H9 (cell line): Measurements from ENCODE around the gene CCDC69. TPM values are rescaled to one million over a fixed set of nuclear protein-coding genes. Genes with fewer than 3 reads are reported as not detected.

Experiments
- DNase-seq: peaks from one replicate; pipeline ENCODE4 v3.0.0-alpha.2; 2017
- H2AFZ ChIP-seq: one replicate; pipeline ENCODE4 v1.6.1; 2013; ENCODE audit warnings: mild to moderate bottlenecking, low read length, control low read depth, moderate library complexity
- H2AK5ac ChIP-seq: 2 replicates; pipeline ENCODE4 v1.6.1; 2013; ENCODE audit warnings: low read length, control low read depth, mixed read lengths; ENCODE audit not compliant: insufficient read length
- H2BK120ac ChIP-seq: one replicate; pipeline ENCODE4 v1.6.1; 2013; ENCODE audit warnings: low read depth, mild to moderate bottlenecking, low read length, control low read depth, inconsistent platforms; ENCODE audit not compliant: poor library complexity, severe bottlenecking
- H2BK12ac ChIP-seq: 2 replicates; pipeline ENCODE4 v1.6.1; 2013; ENCODE audit warnings: low read length, control low read depth, mixed read lengths, low read depth; ENCODE audit not compliant: insufficient read length
- H2BK15ac ChIP-seq: 2 replicates; pipeline ENCODE4 v1.6.1; 2013; ENCODE audit warnings: low read depth, low read length, control low read depth
- H2BK20ac ChIP-seq: one replicate; pipeline ENCODE4 v1.6.1; 2013; ENCODE audit warnings: low read depth, mild to moderate bottlenecking, low read length, control low read depth, inconsistent platforms; ENCODE audit not compliant: poor library complexity, severe bottlenecking
- H2BK5ac ChIP-seq: 2 replicates; pipeline ENCODE4 v1.6.1; 2013; ENCODE audit warnings: low read length, control low read depth, mixed read lengths; ENCODE audit not compliant: insufficient read length
- H3K14ac ChIP-seq: 2 replicates; pipeline ENCODE4 v1.6.1; 2013; ENCODE audit warnings: low read length, control low read depth; ENCODE audit not compliant: insufficient read depth
- H3K18ac ChIP-seq: 2 replicates; pipeline ENCODE4 v1.6.1; 2013; ENCODE audit warnings: low read depth, mild to moderate bottlenecking, mixed read lengths, low read length, control low read depth; ENCODE audit not compliant: insufficient read length
- H3K23ac ChIP-seq: 2 replicates; pipeline ENCODE4 v1.6.1; 2013; ENCODE audit warnings: low read length, control low read depth, mixed read lengths, low read depth; ENCODE audit not compliant: insufficient read length
- H3K23me2 ChIP-seq: 2 replicates; pipeline ENCODE4 v1.6.1; 2013; ENCODE audit warnings: low read depth, mild to moderate bottlenecking, mixed read lengths, low read length, control low read depth; ENCODE audit not compliant: insufficient read length, poor library complexity, severe bottlenecking
- H3K27ac ChIP-seq: 2 replicates; pipeline ENCODE4 v1.5.1; 2013; ENCODE audit warnings: low read length, control low read depth, mixed read lengths, low read depth; ENCODE audit not compliant: insufficient read length
- H3K27me3 ChIP-seq: 2 replicates; pipeline ENCODE4 v1.6.1; 2013; ENCODE audit warnings: low read length, control low read depth, inconsistent platforms; ENCODE audit not compliant: insufficient read depth
- H3K4ac ChIP-seq: 2 replicates; pipeline ENCODE4 v1.6.1; 2013; ENCODE audit warnings: low read depth, mild to moderate bottlenecking, control low read depth, inconsistent platforms, low read length, moderate library complexity
- H3K4me1 ChIP-seq: 2 replicates; pipeline ENCODE4 v1.6.1; 2013; ENCODE audit warnings: low read length, control low read depth, inconsistent platforms; ENCODE audit not compliant: insufficient read depth
- H3K4me2 ChIP-seq: 2 replicates; pipeline ENCODE4 v1.6.1; 2013; ENCODE audit warnings: low read length, control low read depth, mixed read lengths; ENCODE audit not compliant: insufficient read length, insufficient read depth
- H3K56ac ChIP-seq: 2 replicates; pipeline ENCODE4 v1.6.1; 2013; ENCODE audit warnings: low read depth, mild to moderate bottlenecking, mixed read lengths, low read length, control low read depth; ENCODE audit not compliant: insufficient read length
- H3K79me1 ChIP-seq: 2 replicates; pipeline ENCODE4 v1.6.1; 2013; ENCODE audit warnings: low read depth, mild to moderate bottlenecking, moderate library complexity, low read length, control low read depth, inconsistent platforms; ENCODE audit not compliant: insufficient read depth, poor library complexity, severe bottlenecking
- H3K79me2 ChIP-seq: 2 replicates; pipeline ENCODE4 v1.6.1; 2013; ENCODE audit warnings: low read length, control low read depth, inconsistent platforms; ENCODE audit not compliant: insufficient read depth
- H3K9ac ChIP-seq: 2 replicates; pipeline ENCODE4 v1.6.1; 2013; ENCODE audit warnings: low read length, control low read depth, mixed read lengths; ENCODE audit not compliant: insufficient read length; ENCODE audit errors: extremely low read depth
- H3K9me3 ChIP-seq: one replicate; pipeline ENCODE4 v1.6.1; 2013; ENCODE audit warnings: low read depth, low read length, inconsistent platforms; ENCODE audit not compliant: control insufficient read depth
- H3T11ph ChIP-seq: one replicate; pipeline ENCODE4 v1.6.1; 2013; ENCODE audit warnings: mild to moderate bottlenecking, low read length, control low read depth, inconsistent platforms
- H4K20me1 ChIP-seq: one replicate; pipeline ENCODE4 v1.6.1; 2013; ENCODE audit not compliant: control insufficient read depth, insufficient read length, insufficient read depth
- H4K5ac ChIP-seq: 2 replicates; pipeline ENCODE4 v1.6.1; 2013; ENCODE audit warnings: low read depth, mild to moderate bottlenecking, mixed read lengths, low read length, control low read depth; ENCODE audit not compliant: insufficient read length
- H4K8ac ChIP-seq: replicated peaks from 2 replicates; pipeline ENCODE4 v1.6.1; 2013; ENCODE audit warnings: low read length, control low read depth, mixed read lengths, low read depth; ENCODE audit not compliant: insufficient read length
- H4K91ac ChIP-seq: 2 replicates; pipeline ENCODE4 v1.6.1; 2013; ENCODE audit warnings: low read depth, mild to moderate bottlenecking, moderate library complexity, mixed read lengths, low read length, control low read depth; ENCODE audit not compliant: insufficient read length
- H3K27ac Mint-ChIP-seq, 3 experiments: 2 replicates in 2 of 3; 3 replicates in 1 of 3; pipeline ENCODE4 v1.8.0; 2020 to 2021; ENCODE audit warnings: mixed read lengths in 3 of 3, mild to moderate bottlenecking in 1 of 3, moderate library complexity in 1 of 3
- H3K27me3 Mint-ChIP-seq: 2 replicates; pipeline ENCODE4 v1.8.0; 2021; ENCODE audit warnings: low read depth, mild to moderate bottlenecking, moderate library complexity, mixed read lengths
- H3K36me3 Mint-ChIP-seq, 3 experiments: 2 replicates in 2 of 3; 3 replicates in 1 of 3; pipeline ENCODE4 v1.8.0; 2020 to 2021; ENCODE audit warnings: low read depth in 3 of 3, mixed read lengths in 3 of 3; ENCODE audit not compliant: insufficient read depth in 1 of 3
- H3K4me1 Mint-ChIP-seq, 2 experiments: 2 replicates each; pipeline ENCODE4 v1.8.0; 2020; ENCODE audit warnings: mixed read lengths in 2 of 2
- H3K4me3 Mint-ChIP-seq, 2 experiments: 2 replicates in 1 of 2; 3 replicates in 1 of 2; pipeline ENCODE4 v1.8.0; 2020 to 2021; ENCODE audit warnings: mild to moderate bottlenecking in 2 of 2, mixed read lengths in 2 of 2, moderate library complexity in 1 of 2
- H3K9me3 Mint-ChIP-seq, 2 experiments: 2 replicates in 1 of 2; 3 replicates in 1 of 2; pipeline ENCODE4 v1.8.0; 2020; ENCODE audit warnings: mild to moderate bottlenecking in 2 of 2, mixed read lengths in 2 of 2, moderate library complexity in 1 of 2
- WGBS: extraction: QIAGEN DNeasy Blood & Tissue Kit; methylation state at CpG from one replicate; pipeline ENCODE4 v1.1.7; 2013; ENCODE audit warnings: missing lambda C conversion rate, low lambda C conversion rate, mixed read lengths; ENCODE audit not compliant: insufficient read length; ENCODE audit errors: extremely low coverage; 5-methylcytosine and 5-hydroxymethylcytosine counted together
- total RNA-seq: library from RNA; stranded (reverse); gene quantifications from 2 replicates; pipeline ENCODE4 v1.2.1, GENCODE V29; 2021
- TF ChIP-seq, protein P1 (sequence below): fragments of 200-600 bp; sonication (generic); conservative IDR thresholded peaks from 3 replicates; pipeline ENCODE4 v1.8.0; 2021; ENCODE audit warnings: antibody characterized with exemption, mild to moderate bottlenecking

Gene CCDC69
- total RNA-seq, 1 experiment from 2014 or later = 5.3 TPM

DNA sequence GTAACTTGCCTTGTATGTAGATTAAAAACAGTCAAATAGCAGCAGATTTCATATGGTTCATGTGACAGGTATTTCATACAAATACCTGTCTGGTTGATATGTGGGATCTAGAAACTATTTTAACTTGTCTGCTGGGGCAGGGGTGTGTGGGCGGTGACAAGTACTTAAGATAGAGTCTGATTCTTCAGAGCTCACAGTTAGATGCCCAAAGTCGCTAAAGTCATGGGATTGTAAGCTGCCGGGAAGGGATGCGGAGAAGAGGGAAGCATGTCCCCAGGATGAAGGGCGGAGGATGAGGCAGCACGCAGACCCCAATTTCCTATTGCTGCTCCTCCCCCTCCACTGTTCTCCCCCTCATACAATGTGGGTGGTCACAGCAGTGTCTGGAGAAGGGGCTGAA is 79.6 kb downstream of the CCDC69 start:
- no peak overlapping the region for H3K27ac ChIP-seq
- no peaks in the 10 kb centered on the region for H4K20me1 ChIP-seq
- no peaks in the 10 kb centered on the region for H3K27me3 Mint-ChIP-seq

More for the DNA sequence above, 79.6 kb downstream of the CCDC69 start:
- H3K4ac ChIP-seq = no peak overlapping the region
- peaks cover 3% of the 10 kb centered on the region for H3K79me1 ChIP-seq
- no peak overlapping the region for H4K8ac ChIP-seq
- H3K79me2 ChIP-seq = no peaks in the 10 kb centered on the region
- TF ChIP-seq, protein P1, sequence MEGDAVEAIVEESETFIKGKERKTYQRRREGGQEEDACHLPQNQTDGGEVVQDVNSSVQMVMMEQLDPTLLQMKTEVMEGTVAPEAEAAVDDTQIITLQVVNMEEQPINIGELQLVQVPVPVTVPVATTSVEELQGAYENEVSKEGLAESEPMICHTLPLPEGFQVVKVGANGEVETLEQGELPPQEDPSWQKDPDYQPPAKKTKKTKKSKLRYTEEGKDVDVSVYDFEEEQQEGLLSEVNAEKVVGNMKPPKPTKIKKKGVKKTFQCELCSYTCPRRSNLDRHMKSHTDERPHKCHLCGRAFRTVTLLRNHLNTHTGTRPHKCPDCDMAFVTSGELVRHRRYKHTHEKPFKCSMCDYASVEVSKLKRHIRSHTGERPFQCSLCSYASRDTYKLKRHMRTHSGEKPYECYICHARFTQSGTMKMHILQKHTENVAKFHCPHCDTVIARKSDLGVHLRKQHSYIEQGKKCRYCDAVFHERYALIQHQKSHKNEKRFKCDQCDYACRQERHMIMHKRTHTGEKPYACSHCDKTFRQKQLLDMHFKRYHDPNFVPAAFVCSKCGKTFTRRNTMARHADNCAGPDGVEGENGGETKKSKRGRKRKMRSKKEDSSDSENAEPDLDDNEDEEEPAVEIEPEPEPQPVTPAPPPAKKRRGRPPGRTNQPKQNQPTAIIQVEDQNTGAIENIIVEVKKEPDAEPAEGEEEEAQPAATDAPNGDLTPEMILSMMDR = no peak
- no peak overlapping the region for H2BK5ac ChIP-seq
- no peaks in the 10 kb centered on the region for H3K9me3 ChIP-seq
- H2BK120ac ChIP-seq = no peak overlapping the region
- H4K5ac ChIP-seq = no peak overlapping the region
- H3K4me2 ChIP-seq = no peak overlapping the region
- H3K18ac ChIP-seq = no peak overlapping the region
- H2AK5ac ChIP-seq = no peak overlapping the region
- H3T11ph ChIP-seq = no peak overlapping the region
- H2AFZ ChIP-seq = no peak overlapping the region
- H2BK20ac ChIP-seq = no peak overlapping the region
- WGBS = no CpG with 5 or more reads among the region's 6 CpGs
- no peak overlapping the region for H4K91ac ChIP-seq
- DNase-seq = no peak
- Mint-ChIP-seq H3K36me3 (peaks cover 0 to 14% (median 3%) of the 10 kb centered on the region in 3 experiments; a peak in 4 of 7 replicates), H3K4me1 (peaks cover 17 to 20% of the 10 kb centered on the region in 2 experiments), H3K27ac (no peak overlapping the region), H3K4me3 (no peak overlapping the region; a peak in 1 of 5 replicates), H3K9me3 (no peaks in the 10 kb centered on the region; a peak in 1 of 5 replicates)
- H3K56ac ChIP-seq = no peak overlapping the region
- H3K27me3 ChIP-seq = no peaks in the 10 kb centered on the region
- no peak overlapping the region for H2BK12ac ChIP-seq
- H3K14ac ChIP-seq = no peak overlapping the region
- H3K4me1 ChIP-seq = peaks cover 5% of the 10 kb centered on the region; the same call in 1 of the 2 replicates
- no peaks in the 10 kb centered on the region for H3K23me2 ChIP-seq
- no peak overlapping the region for H2BK15ac ChIP-seq
- no peak overlapping the region for H3K9ac ChIP-seq
- no peak overlapping the region for H3K23ac ChIP-seq
